Left ventricle myocardium inferior (tissue), 1 donor: ENCODE results near the gene LHFPL6. TPM values are rescaled to one million over a fixed set of nuclear protein-coding genes. Genes with fewer than 3 reads are reported as not detected.
A peak's percentile ranks its signal among the peaks of the same experiment; 100 is the strongest.

Experiments used
- DNase-seq: peaks from one replicate; pipeline ENCODE4 v3.0.0-alpha.2; 2020
- H3K27ac ChIP-seq: fragments of 200-600 bp; replicated peaks from 2 replicates; pipeline ENCODE4 v1.8.0; 2021
- H3K27me3 ChIP-seq: fragments of 200-600 bp; 2 replicates; pipeline ENCODE4 v1.8.0; 2021; ENCODE audit warnings: low read depth
- H3K36me3 ChIP-seq: fragments of 200-600 bp; 2 replicates; pipeline ENCODE4 v1.8.0; 2021
- H3K4me1 ChIP-seq: fragments of 200-600 bp; 2 replicates; pipeline ENCODE4 v1.8.0; 2021
- H3K4me3 ChIP-seq: fragments of 200-600 bp; 2 replicates; pipeline ENCODE4 v1.8.0; 2021; ENCODE audit warnings: mild to moderate bottlenecking, moderate library complexity
- H3K9me3 ChIP-seq: fragments of 200-600 bp; replicated peaks from 2 replicates; pipeline ENCODE4 v1.8.0; 2021
- intact Hi-C: fragments of 100-400 bp; cut with micrococcal nuclease; formaldehyde crosslinking; loops from one replicate; pipeline ENCODE4 v1.11.0; 2022
- long read RNA-seq: library from polyadenylated mRNA; unstranded; transcript quantifications from one replicate; pipeline ENCODE4 v2.0.0, GENCODE V29; 2021
- total RNA-seq: library from RNA; stranded (reverse); fragmentation: NEBNext Ultra II Directional; extraction: Animal tissue kit (Norgen Biotek cat#: 25700); gene quantifications from one replicate; pipeline ENCODE4 v1.2.1, GENCODE V29; 2021
- TF ChIP-seq, protein P1 (sequence below): fragments of 200-600 bp; IDR thresholded peaks from 2 replicates; pipeline ENCODE4 v1.8.0; 2021; ENCODE audit warnings: antibody characterized with exemption, mild to moderate bottlenecking, borderline replicate concordance
- donor health status: DM: no; HTN: yes; CAD: no; lungs with severe emphysema.

LHFPL6 gene
- 51.4 TPM for total RNA-seq
- long read RNA-seq, partial matches to known transcripts, result 0 of 3 reads
- long read RNA-seq, other reads (novel, unspliced or antisense), result 3 of 3 reads

DNA sequence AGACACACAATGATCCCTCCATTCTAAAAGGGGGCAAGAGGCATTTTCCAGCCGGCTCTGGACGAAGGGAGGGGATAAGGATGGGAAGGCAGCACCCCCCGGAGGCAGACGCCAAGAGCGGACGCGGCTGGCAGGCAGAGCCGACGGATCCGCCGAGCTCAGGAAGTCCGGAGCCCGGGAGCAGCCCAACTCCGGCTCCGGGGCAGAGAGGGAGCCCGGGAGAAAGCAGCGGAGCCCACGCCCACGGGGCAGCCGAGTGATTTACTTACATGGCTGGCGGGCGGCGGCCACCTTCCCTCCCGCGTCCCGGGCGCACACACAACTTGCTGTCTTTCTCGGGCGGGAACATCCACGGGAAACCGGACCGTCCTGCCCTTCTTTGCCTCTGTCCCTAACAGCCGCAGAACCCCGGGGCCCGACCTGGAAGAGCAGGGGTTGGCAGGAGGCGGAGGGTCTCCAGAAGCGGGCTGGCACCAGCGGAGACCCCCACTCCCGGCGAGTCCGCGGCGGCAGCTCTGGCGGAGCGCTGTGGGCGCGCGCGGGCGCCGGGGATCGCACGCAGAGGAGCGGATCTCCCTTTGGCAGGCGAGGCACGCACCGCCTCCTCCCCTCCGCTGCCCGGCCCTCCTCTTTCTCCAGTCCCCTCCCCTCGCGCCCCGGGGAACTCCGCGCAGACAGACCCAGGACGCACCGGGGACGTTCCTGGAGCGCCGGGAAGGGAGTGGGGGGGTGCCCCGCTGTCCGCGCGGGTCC, at the start of gene LHFPL6:
LHFPL6 (minus strand) TSS at position 580 of the 753 bp plus-strand sequence.
- intact Hi-C loops, result loop anchor here (5.0 kb wide), 1 partner anchor 185 kb away; no protein-coding TSS in a partner anchor
- peak; percentile 92 for DNase-seq
- Histone ChIP-seq H3K4me3 (peak within 1 kb of the TSS; percentile 85), H3K27me3 (no peaks in the 10 kb centered on the region), H3K4me1 (peaks cover 64% of the 10 kb centered on the region), H3K9me3 (no peaks in the 10 kb centered on the region), H3K27ac (peak within 1 kb of the TSS; percentile 95), H3K36me3 (no peaks in the 10 kb centered on the region)
- TF ChIP-seq, protein P1, sequence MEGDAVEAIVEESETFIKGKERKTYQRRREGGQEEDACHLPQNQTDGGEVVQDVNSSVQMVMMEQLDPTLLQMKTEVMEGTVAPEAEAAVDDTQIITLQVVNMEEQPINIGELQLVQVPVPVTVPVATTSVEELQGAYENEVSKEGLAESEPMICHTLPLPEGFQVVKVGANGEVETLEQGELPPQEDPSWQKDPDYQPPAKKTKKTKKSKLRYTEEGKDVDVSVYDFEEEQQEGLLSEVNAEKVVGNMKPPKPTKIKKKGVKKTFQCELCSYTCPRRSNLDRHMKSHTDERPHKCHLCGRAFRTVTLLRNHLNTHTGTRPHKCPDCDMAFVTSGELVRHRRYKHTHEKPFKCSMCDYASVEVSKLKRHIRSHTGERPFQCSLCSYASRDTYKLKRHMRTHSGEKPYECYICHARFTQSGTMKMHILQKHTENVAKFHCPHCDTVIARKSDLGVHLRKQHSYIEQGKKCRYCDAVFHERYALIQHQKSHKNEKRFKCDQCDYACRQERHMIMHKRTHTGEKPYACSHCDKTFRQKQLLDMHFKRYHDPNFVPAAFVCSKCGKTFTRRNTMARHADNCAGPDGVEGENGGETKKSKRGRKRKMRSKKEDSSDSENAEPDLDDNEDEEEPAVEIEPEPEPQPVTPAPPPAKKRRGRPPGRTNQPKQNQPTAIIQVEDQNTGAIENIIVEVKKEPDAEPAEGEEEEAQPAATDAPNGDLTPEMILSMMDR, result peak; percentile 52

DNA sequence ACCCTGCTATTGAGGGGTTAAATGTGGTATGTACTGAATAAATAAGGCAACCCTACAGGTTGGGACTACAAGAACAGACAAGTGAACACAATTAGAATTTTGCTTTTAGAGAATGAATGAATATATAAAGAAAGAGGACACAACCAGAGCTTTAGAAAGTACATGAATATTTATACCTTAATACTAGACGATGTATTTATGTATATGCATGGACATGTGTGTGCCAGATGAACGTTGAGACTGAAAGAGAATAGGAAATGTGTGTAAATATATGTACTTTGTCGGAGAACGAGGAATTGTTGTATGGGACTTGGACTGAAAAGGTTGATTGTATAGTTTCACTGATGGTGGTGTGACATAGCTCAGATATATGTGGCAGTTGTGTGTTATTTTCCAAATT, 43.1 kb upstream of the LHFPL6 start:
- DNase-seq, result no peak
- Histone ChIP-seq H3K27me3 (no peaks in the 10 kb centered on the region), H3K4me1 (no peaks in the 10 kb centered on the region), H3K36me3 (no peaks in the 10 kb centered on the region), H3K9me3 (no peaks in the 10 kb centered on the region), H3K4me3 (no peak overlapping the region), H3K27ac (no peak overlapping the region)
- TF ChIP-seq, protein P1, result no peak
- intact Hi-C loops, result no loop called here

DNA sequence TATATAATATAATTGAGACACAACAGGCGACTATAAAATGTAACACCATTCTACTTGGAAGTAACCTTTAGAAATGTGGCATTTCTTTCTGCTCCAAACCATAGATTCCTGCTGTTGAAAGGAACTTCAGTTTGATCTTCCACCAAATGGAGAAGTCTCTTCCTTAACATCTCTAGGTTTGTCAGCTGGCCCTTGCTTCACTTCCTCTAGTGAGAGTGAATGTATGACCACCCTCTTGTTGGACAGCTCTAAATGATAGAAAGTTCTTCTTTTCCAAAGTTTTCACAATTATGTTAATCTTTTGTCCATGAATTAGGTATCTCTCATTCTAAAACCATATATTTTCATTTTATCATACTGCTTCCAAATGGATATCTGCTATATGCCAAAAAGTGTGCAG, 38.7 kb upstream of the LHFPL6 start:
- H3K4me3 ChIP-seq, result no peak overlapping the region
- TF ChIP-seq, protein P1, result no peak
- H3K4me1 ChIP-seq, result no peaks in the 10 kb centered on the region
- no peak overlapping the region for H3K27ac ChIP-seq
- H3K9me3 ChIP-seq, result peaks cover 8% of the 10 kb centered on the region
- H3K27me3 ChIP-seq, result no peaks in the 10 kb centered on the region
- intact Hi-C loops, result no loop called here
- H3K36me3 ChIP-seq, result no peaks in the 10 kb centered on the region
- DNase-seq, result no peak

DNA sequence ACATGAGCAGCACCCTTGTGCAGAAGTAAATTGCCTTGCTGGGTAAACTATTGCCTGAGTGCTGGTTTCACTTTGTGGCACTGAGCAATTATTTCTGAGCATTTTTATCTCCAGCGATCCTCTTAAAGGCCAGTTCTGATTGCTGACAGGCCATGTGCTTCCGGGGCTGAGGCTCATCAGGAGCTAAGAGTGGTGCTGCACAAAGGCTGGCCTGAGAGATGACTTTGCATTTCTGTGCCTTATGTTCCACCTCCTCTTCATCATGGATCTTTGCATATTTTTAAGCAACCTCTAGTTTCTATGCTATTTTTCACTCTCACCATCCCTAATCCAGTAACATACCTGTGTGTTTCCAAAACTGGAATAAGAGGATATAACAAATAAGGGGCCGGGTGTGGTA, 34.9 kb upstream of the LHFPL6 start:
- peaks cover 8% of the 10 kb centered on the region for H3K9me3 ChIP-seq
- H3K27ac ChIP-seq, result no peak overlapping the region
- no peaks in the 10 kb centered on the region for H3K36me3 ChIP-seq
- DNase-seq, result no peak
- no peaks in the 10 kb centered on the region for H3K27me3 ChIP-seq
- H3K4me3 ChIP-seq, result no peak overlapping the region
- no peaks in the 10 kb centered on the region for H3K4me1 ChIP-seq
- TF ChIP-seq, protein P1, result no peak
- intact Hi-C loops, result no loop called here

DNA sequence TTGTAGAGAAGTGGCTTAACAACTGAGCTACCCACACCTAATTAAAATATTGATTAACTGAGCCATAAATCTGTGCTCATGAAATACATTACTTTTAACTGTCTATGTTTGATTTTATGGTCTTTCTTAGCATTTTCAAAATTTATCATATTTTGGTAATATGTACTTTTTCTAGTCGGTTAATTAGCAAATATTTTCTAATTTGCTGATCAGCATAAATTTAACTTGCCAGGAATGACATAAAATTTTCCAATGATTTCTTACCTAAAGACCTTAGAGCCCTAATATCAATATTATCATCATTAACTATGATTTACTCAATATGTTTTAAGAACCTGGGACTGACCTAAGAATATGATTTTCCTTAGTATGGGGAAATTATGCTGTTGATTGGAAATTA, 32.6 kb upstream of the LHFPL6 start:
- Histone ChIP-seq H3K27ac (no peak overlapping the region), H3K9me3 (peaks cover 26% of the 10 kb centered on the region), H3K4me1 (no peaks in the 10 kb centered on the region), H3K4me3 (no peak overlapping the region), H3K36me3 (no peaks in the 10 kb centered on the region), H3K27me3 (no peaks in the 10 kb centered on the region)
- no peak for DNase-seq
- intact Hi-C loops, result no loop called here
- TF ChIP-seq, protein P1, result no peak
